K562 (cell line): ENCODE measurements around the gene AMFR. TPM values are rescaled to one million over a fixed set of nuclear protein-coding genes. Genes with fewer than 3 reads are reported as not detected.

Experiments
- AFF1 ChIP-seq, 2 experiments: fragments of 450-650 bp; IDR thresholded peaks; 2 replicates each; pipeline ENCODE4 v1.6.1; 2018; ENCODE audit warnings: mild to moderate bottlenecking in 2 of 2, low read depth in 1 of 2; ENCODE audit not compliant: partially characterized antibody in 2 of 2
- FOXA3 ChIP-seq, 2 experiments: fragments of 450-650 bp in 1 of 2; sonication (generic) in 1 of 2; formaldehyde crosslinking; IDR thresholded peaks in 1 of 2; conservative IDR thresholded peaks in 1 of 2; 2 replicates each; pipeline versions ENCODE4 v1.4.0 to v1.8.0; 2020 to 2022; ENCODE audit warnings: mild to moderate bottlenecking in 2 of 2, missing genetic modification reagents in 1 of 2
- NFXL1 ChIP-seq: fragments of 450-650 bp; formaldehyde crosslinking; IDR thresholded peaks from 2 replicates; pipeline ENCODE4 v1.4.0; 2021; ENCODE audit warnings: mild to moderate bottlenecking
- PTRF ChIP-seq: fragments of 450-650 bp; IDR thresholded peaks from 2 replicates; pipeline ENCODE4 v1.6.1; 2016; ENCODE audit warnings: mild to moderate bottlenecking, missing genetic modification characterization, missing compliant biosample characterization
- SNRNP70 ChIP-seq: fragments of 200-400 bp; formaldehyde crosslinking; optimal IDR thresholded peaks from 2 replicates; pipeline ENCODE3; 2017; ENCODE audit warnings: low read depth, low read length
- SUPT5H ChIP-seq: fragments of 450-650 bp; IDR thresholded peaks from 2 replicates; pipeline ENCODE4 v1.6.1; 2016
- TEAD4 ChIP-seq, 2 experiments: sonication (generic) in 1 of 2; formaldehyde crosslinking in 1 of 2; IDR thresholded peaks; 2 replicates each; pipeline versions ENCODE4 v1.6.1 to v1.8.0; 2012 to 2022; ENCODE audit warnings: borderline replicate concordance in 1 of 2, inconsistent platforms in 1 of 2, low read length in 1 of 2, mild to moderate bottlenecking in 1 of 2, missing genetic modification reagents in 1 of 2
- USF1 ChIP-seq: sonication (generic); formaldehyde crosslinking; IDR thresholded peaks from 2 replicates; pipeline ENCODE4 v1.9.0; 2022; ENCODE audit warnings: mild to moderate bottlenecking, missing genetic modification reagents
- ZFP1 ChIP-seq: fragments of 450-650 bp; formaldehyde crosslinking; IDR thresholded peaks from 2 replicates; pipeline ENCODE4 v1.4.0; 2020; ENCODE audit warnings: mild to moderate bottlenecking, mixed read lengths
- ZHX1 ChIP-seq: fragments of 150-350 bp; conservative IDR thresholded peaks from 2 replicates; pipeline ENCODE4 v1.6.1; 2014; ENCODE audit warnings: low read length
- ZNF395 ChIP-seq: fragments of 200-800 bp; sonication (Bioruptor generic); IDR thresholded peaks from 2 replicates; pipeline ENCODE4 v1.6.1; 2017; ENCODE audit warnings: missing genetic modification characterization, missing compliant biosample characterization
- ZNF609 ChIP-seq: sonication (generic); formaldehyde crosslinking; IDR thresholded peaks from 2 replicates; pipeline ENCODE4 v1.8.1; 2023; ENCODE audit warnings: missing genetic modification reagents, mild to moderate bottlenecking, borderline replicate concordance
- polyA plus RNA-seq, 8 experiments: library from polyadenylated mRNA; depleted of rRNA in 4 of 8; stranded (reverse) in 5 of 8; unstranded in 3 of 8; fragments of >200 nt; fragmentation: Nextera tagmentation in 2 of 8; fragmentation: Illumina TruSeq in 1 of 8; extraction: Ambion mirVana in 2 of 8; extraction: Trizol in 1 of 8; gene quantifications; 2 replicates each; pipeline versions ENCODE4 v1.2.1 to v1.2.3, GENCODE V29; 2011 to 2014; ENCODE audit warnings: inconsistent platforms in 1 of 8, missing spikeins in 1 of 8
- total RNA-seq, 7 experiments: library from RNA; depleted of rRNA in 6 of 7; stranded (reverse); fragments of >200 nt in 6 of 7; fragmentation: Illumina TruSeq in 2 of 7; extraction: Trizol in 2 of 7; gene quantifications; 2 replicates each; pipeline versions ENCODE4 v1.2.1 to v1.2.3, GENCODE V29; 2011 to 2021; ENCODE audit warnings: low replicate concordance in 1 of 7

The AMFR gene
- total and polyA plus RNA-seq, 9 of the 15 experiments (the other 6 are each of a cell fraction or from before 2014, with no cell fraction given) = 15.6 to 113 (median 58.4) TPM

- no peak for TF ChIP-seq PTRF
- TF ChIP-seq AFF1 (IDR thresholded peaks at IDR 0.05; ENCODE audit: low read depth in 1 of 2, partially characterized antibody in 2 of 2) = no peak
- TF ChIP-seq ZFP1 (CRISPR knock-in tag) = no peak
- TF ChIP-seq SUPT5H = no peak
- no peak for TF ChIP-seq ZNF395 (CRISPR knock-in tag)
- no peak for TF ChIP-seq USF1 (CRISPR knock-in tag)
- no peak for TF ChIP-seq SNRNP70
- TF ChIP-seq ZNF609 (CRISPR knock-in tag) = no peak
- TF ChIP-seq NFXL1 (CRISPR knock-in tag) = no peak
- peak; percentile 70 to 79; a peak in 3 of 4 replicates for TF ChIP-seq FOXA3 (CRISPR knock-in tag; conservative IDR thresholded peaks at IDR 0.05 in 1 of 2, IDR thresholded peaks at IDR 0.05 in 1 of 2)
- TF ChIP-seq TEAD4 (IDR thresholded peaks at IDR 0.05; ENCODE audit: low read length) = peak; percentile 86
- TF ChIP-seq TEAD4 (CRISPR knock-in tag; IDR thresholded peaks at IDR 0.05; ENCODE audit: borderline replicate concordance) = no peak
- no peak for TF ChIP-seq ZHX1
Observed at GRCh38 chr16:56355786-56356275, 69.5 kb downstream of the AMFR start (continued).
